K562 (cell line): ENCODE data around the gene CEP44. TPM values are rescaled to one million over a fixed set of nuclear protein-coding genes. Genes with fewer than 3 reads are reported as not detected.
A peak's percentile ranks its signal among the peaks of the same experiment; 100 is the strongest.

Source experiments
- ADNP ChIP-seq: fragments of 200-800 bp; sonication (Bioruptor generic); IDR thresholded peaks from 2 replicates; pipeline ENCODE4 v1.6.1; 2016; ENCODE audit warnings: missing genetic modification characterization, missing compliant biosample characterization
- ARID1B ChIP-seq: fragments of 450-650 bp; IDR thresholded peaks from 2 replicates; pipeline ENCODE4 v1.6.1; 2016; ENCODE audit warnings: antibody characterized with exemption, mild to moderate bottlenecking, inconsistent platforms
- ATF3 ChIP-seq, 2 experiments: fragments of 450-650 bp in 1 of 2; sonication (generic) in 1 of 2; formaldehyde crosslinking in 1 of 2; IDR thresholded peaks in 1 of 2; conservative IDR thresholded peaks in 1 of 2; 2 replicates each; pipeline versions ENCODE4 v1.6.1 to v1.8.1; 2016 to 2023; ENCODE audit warnings: mild to moderate bottlenecking in 2 of 2, moderate library complexity in 2 of 2, inconsistent platforms in 1 of 2, missing genetic modification reagents in 1 of 2
- CBX8 ChIP-seq: fragments of 200-600 bp; sonication (generic); IDR thresholded peaks from 2 replicates; pipeline ENCODE4 v1.6.1; 2012; ENCODE audit warnings: borderline replicate concordance, mixed run types, low read depth, mild to moderate bottlenecking, moderate library complexity, mixed read lengths, low read length, control low read depth, inconsistent platforms; ENCODE audit not compliant: poor library complexity, severe bottlenecking; ENCODE audit errors: extremely low read depth
- CCAR2 ChIP-seq: fragments of 200-400 bp; formaldehyde crosslinking; IDR thresholded peaks from 2 replicates; pipeline ENCODE4 v1.6.1; 2017; ENCODE audit warnings: mild to moderate bottlenecking, low read depth, low read length
- ELK1 ChIP-seq: sonication (generic); formaldehyde crosslinking; IDR thresholded peaks from 2 replicates; pipeline ENCODE4 v1.8.1; 2022; ENCODE audit warnings: missing genetic modification reagents
- FOSL1 ChIP-seq: fragments of 200-800 bp; sonication (Bioruptor generic); conservative IDR thresholded peaks from 2 replicates; pipeline ENCODE4 v1.6.1; 2016; ENCODE audit warnings: missing genetic modification characterization, missing compliant biosample characterization
- JUND ChIP-seq, 2 experiments: IDR thresholded peaks; 2 replicates in 1 of 2; 3 replicates in 1 of 2; pipeline ENCODE4 v1.6.1; 2011; ENCODE audit warnings: borderline replicate concordance in 2 of 2, low read depth in 2 of 2, low read length in 2 of 2, improper control_type of control experiment in 1 of 2, missing biosample characterization in 1 of 2, missing genetic modification characterization in 1 of 2, missing genetic modification reagents in 1 of 2
- KDM1A ChIP-seq, 2 experiments: fragments of 450-650 bp; IDR thresholded peaks; 2 replicates each; pipeline ENCODE4 v1.6.1; 2016; ENCODE audit warnings: mild to moderate bottlenecking in 2 of 2
- NEUROD1 ChIP-seq: fragments of 150-350 bp; IDR thresholded peaks from 2 replicates; pipeline ENCODE4 v1.6.1; 2014; ENCODE audit warnings: borderline replicate concordance, low read length, low read depth; ENCODE audit not compliant: partially characterized antibody
- NR2C1 ChIP-seq, 2 experiments: fragments of 450-650 bp; IDR thresholded peaks; 2 replicates each; pipeline ENCODE4 v1.6.1; 2017; ENCODE audit warnings: mild to moderate bottlenecking in 2 of 2, antibody characterized with exemption in 1 of 2, inconsistent platforms in 1 of 2, missing compliant biosample characterization in 1 of 2, missing genetic modification characterization in 1 of 2
- POLR2A ChIP-seq: fragments of 450-650 bp; conservative IDR thresholded peaks from 2 replicates; pipeline ENCODE4 v1.6.1; 2016
- SNRNP70 ChIP-seq: fragments of 200-400 bp; formaldehyde crosslinking; optimal IDR thresholded peaks from 2 replicates; pipeline ENCODE3; 2017; ENCODE audit warnings: low read depth, low read length
- SP2 ChIP-seq: IDR thresholded peaks from 2 replicates; pipeline ENCODE4 v1.6.1; 2011; ENCODE audit warnings: mild to moderate bottlenecking, low read depth, low read length, moderate library complexity; ENCODE audit not compliant: poor library complexity, severe bottlenecking; ENCODE audit errors: extremely low read depth
- TSHZ1 ChIP-seq: fragments of 250-450 bp; sonication (Bioruptor Pico); IDR thresholded peaks from 2 replicates; pipeline ENCODE4 v1.4.0; 2020; ENCODE audit warnings: mild to moderate bottlenecking, moderate library complexity
- ZNF699 ChIP-seq: fragments of 250-450 bp; sonication (Bioruptor Pico); IDR thresholded peaks from 2 replicates; pipeline ENCODE4 v1.8.0; 2021; ENCODE audit warnings: mild to moderate bottlenecking, moderate library complexity; ENCODE audit not compliant: insufficient replicate concordance
- polyA plus RNA-seq, 8 experiments: library from polyadenylated mRNA; depleted of rRNA in 4 of 8; stranded (reverse) in 5 of 8; unstranded in 3 of 8; fragments of >200 nt; fragmentation: Nextera tagmentation in 2 of 8; fragmentation: Illumina TruSeq in 1 of 8; extraction: Ambion mirVana in 2 of 8; extraction: Trizol in 1 of 8; gene quantifications; 2 replicates each; pipeline versions ENCODE4 v1.2.1 to v1.2.3, GENCODE V29; 2011 to 2014; ENCODE audit warnings: inconsistent platforms in 1 of 8, missing spikeins in 1 of 8
- total RNA-seq, 7 experiments: library from RNA; depleted of rRNA in 6 of 7; stranded (reverse); fragments of >200 nt in 6 of 7; fragmentation: Illumina TruSeq in 2 of 7; extraction: Trizol in 2 of 7; gene quantifications; 2 replicates each; pipeline versions ENCODE4 v1.2.1 to v1.2.3, GENCODE V29; 2011 to 2021; ENCODE audit warnings: low replicate concordance in 1 of 7

CEP44 gene
- total and polyA plus RNA-seq, 9 of the 15 experiments (the other 6 are each of a cell fraction or from before 2014, with no cell fraction given) = 19.6 to 45.0 (median 24.4) TPM

GRCh38 chr4:174375422-174375821 lies 91.7 kb downstream of the CEP44 start (continued):
- TF ChIP-seq CBX8 (no peak), ZNF699 (CRISPR knock-in tag) (no peak), ARID1B (peak; percentile 72), SP2 (no peak), JUND (IDR thresholded peaks at IDR 0.05; ENCODE audit: borderline replicate concordance, low read depth, low read length) (peak; percentile 84), JUND (tag; IDR thresholded peaks at IDR 0.05; ENCODE audit: borderline replicate concordance, low read depth, low read length) (peak; percentile 81; the same call in 2 of the 3 replicates), POLR2A (no peak), ADNP (tag) (0 out of 2 replicates have a peak, but pooled peaks have one; percentile 17), TSHZ1 (CRISPR knock-in tag) (no peak), KDM1A (IDR thresholded peaks at IDR 0.05) (peak in 1 of 2 experiments; percentile 14; a peak in 1 of 4 replicates), FOSL1 (tag) (peak; percentile 86), ATF3 (IDR thresholded peaks at IDR 0.05) (peak; percentile 83), ATF3 (CRISPR knock-in tag; conservative IDR thresholded peaks at IDR 0.05) (no peak), NEUROD1 (no peak), SNRNP70 (no peak), CCAR2 (no peak), NR2C1 (IDR thresholded peaks at IDR 0.05) (0 out of 2 replicates have a peak, but pooled peaks have one; percentile 20), NR2C1 (tag; IDR thresholded peaks at IDR 0.05) (no peak), ELK1 (no peak)
